ENCODE measurements around the gene VEGFA.

Gene VEGFA

GRCh38 chr6:43789447-43789846 is 19.4 kb downstream of the VEGFA start:
- Histone ChIP-seq H3K4me1 (peaks cover 32 to 92% (median 61%) of the 10 kb centered on the region in 10 experiments), H3K9me3 (replicated peaks in 1 of 11) (no peaks in the 10 kb centered on the region), H3K4me2 (peak overlapping the region; percentile 34 to 94 (median 66)), H3K27me3 (no peaks in the 10 kb centered on the region), H4K20me1 (peaks cover under 1 to 35% (median 20%) of the 10 kb centered on the region in 11 experiments; a peak in 15 of 22 replicates), H3K27ac (peak overlapping the region in 9 of 11 experiments; percentile 60 to 92 (median 81); a peak in 19 of 22 replicates), H3K4me3 (no peak overlapping the region; a peak in 1 of 20 replicates), H3K9ac (peak overlapping the region in 10 of 11 experiments; percentile 13 to 77 (median 66); a peak in 15 of 22 replicates), H3K36me3 (peaks cover 15 to 28% (median 24%) of the 10 kb centered on the region in 11 experiments)
- no peak for TF ChIP-seq Cebpa-rat (IDR thresholded peaks at IDR 0.05)

- Histone ChIP-seq H4K20me1 (peaks cover 0 to 29% (median 14%) of the 10 kb centered on the region in 11 experiments; a peak in 13 of 22 replicates), H3K36me3 (peaks cover 9 to 22% (median 19%) of the 10 kb centered on the region in 11 experiments), H3K9me3 (replicated peaks in 1 of 11) (no peaks in the 10 kb centered on the region), H3K4me1 (peaks cover 32 to 92% (median 59%) of the 10 kb centered on the region in 10 experiments), H3K4me2 (peak overlapping the region; percentile 34 to 94 (median 66)), H3K9ac (peak overlapping the region in 9 of 11 experiments; percentile 19 to 77 (median 67); a peak in 15 of 22 replicates), H3K27me3 (no peaks in the 10 kb centered on the region), H3K27ac (peak overlapping the region in 10 of 11 experiments; percentile 41 to 92 (median 80); a peak in 20 of 22 replicates), H3K4me3 (no peak overlapping the region; a peak in 2 of 20 replicates)
- peak; percentile 19 to 98 (median 96); a peak in 18 of 22 replicates for TF ChIP-seq Cebpa-rat (IDR thresholded peaks at IDR 0.05)
Observed at GRCh38 chr6:43790031-43790430, 20.0 kb downstream of the VEGFA start.

- TF ChIP-seq Cebpa-rat (IDR thresholded peaks at IDR 0.05) = no peak
Observed at GRCh38 chr6:43791745-43792422, 21.9 kb downstream of the VEGFA start.

GRCh38 chr6:43793154-43793874 is 23.3 kb downstream of the VEGFA start:
- H3K27me3 ChIP-seq = no peaks in the 10 kb centered on the region
- no peaks in the 10 kb centered on the region for H4K20me1 ChIP-seq
- no peaks in the 10 kb centered on the region for H3K9me3 ChIP-seq (replicated peaks in 1 of 11)
- H3K36me3 ChIP-seq = peaks cover 0 to under 1% (median 0%) of the 10 kb centered on the region in 11 experiments; a peak in 1 of 22 replicates
- H3K9ac ChIP-seq = peak overlapping the region in 4 of 11 experiments; percentile 16 to 25 (median 23); a peak in 5 of 22 replicates
- H3K4me2 ChIP-seq = peak overlapping the region in 9 of 11 experiments; percentile 34 to 95 (median 55); a peak in 16 of 22 replicates
- peak overlapping the region in 7 of 11 experiments; percentile 21 to 92 (median 41); a peak in 13 of 22 replicates for H3K27ac ChIP-seq
- TF ChIP-seq Cebpa-rat (IDR thresholded peaks at IDR 0.05) = no peak
- H3K4me1 ChIP-seq = peaks cover 28 to 100% (median 78%) of the 10 kb centered on the region in 10 experiments
- H3K4me3 ChIP-seq = no peak overlapping the region

More at GRCh38 chr6:43791745-43792422, 21.9 kb downstream of the VEGFA start:
- peaks cover 0 to 11% (median 1%) of the 10 kb centered on the region in 11 experiments; a peak in 7 of 22 replicates for H4K20me1 ChIP-seq
- H3K4me2 ChIP-seq = peak overlapping the region in 9 of 11 experiments; percentile 4 to 94 (median 68); a peak in 16 of 22 replicates
- peaks cover 0 to 6% (median under 1%) of the 10 kb centered on the region in 11 experiments; a peak in 7 of 22 replicates for H3K36me3 ChIP-seq
- no peaks in the 10 kb centered on the region for H3K27me3 ChIP-seq
- H3K9me3 ChIP-seq (replicated peaks in 1 of 11) = no peaks in the 10 kb centered on the region
- peak overlapping the region in 7 of 11 experiments; percentile 77 to 92 (median 86); a peak in 13 of 22 replicates for H3K27ac ChIP-seq
- H3K9ac ChIP-seq = peak overlapping the region in 2 of 11 experiments; percentile 13 to 66; a peak in 3 of 22 replicates
- H3K4me1 ChIP-seq = peaks cover 28 to 98% (median 65%) of the 10 kb centered on the region in 10 experiments
- H3K4me3 ChIP-seq = no peak overlapping the region

GRCh38 chr6:43793875-43794242 is 23.8 kb downstream of the VEGFA start:
- no peaks in the 10 kb centered on the region for H3K9me3 ChIP-seq (replicated peaks in 1 of 11)
- H4K20me1 ChIP-seq = no peaks in the 10 kb centered on the region
- peak overlapping the region in 9 of 11 experiments; percentile 34 to 95 (median 55); a peak in 17 of 22 replicates for H3K4me2 ChIP-seq
- no peak for TF ChIP-seq Cebpa-rat (IDR thresholded peaks at IDR 0.05)
- no peak overlapping the region for H3K4me3 ChIP-seq
- no peaks in the 10 kb centered on the region for H3K36me3 ChIP-seq
- no peaks in the 10 kb centered on the region for H3K27me3 ChIP-seq
- H3K4me1 ChIP-seq = peaks cover 33 to 100% (median 78%) of the 10 kb centered on the region in 10 experiments
- peak overlapping the region in 7 of 11 experiments; percentile 21 to 57 (median 39); a peak in 14 of 22 replicates for H3K27ac ChIP-seq
- peak overlapping the region in 4 of 11 experiments; percentile 16 to 25 (median 23); a peak in 6 of 22 replicates for H3K9ac ChIP-seq

GRCh38 chr6:43795421-43795820 is 25.4 kb downstream of the VEGFA start:
- Histone ChIP-seq H4K20me1 (no peaks in the 10 kb centered on the region), H3K27me3 (no peaks in the 10 kb centered on the region), H3K9ac (no peak overlapping the region), H3K36me3 (no peaks in the 10 kb centered on the region), H3K27ac (peak overlapping the region in 6 of 11 experiments; percentile 13 to 40 (median 32); a peak in 7 of 22 replicates), H3K9me3 (replicated peaks in 1 of 11) (no peaks in the 10 kb centered on the region), H3K4me1 (peaks cover 39 to 100% (median 78%) of the 10 kb centered on the region in 10 experiments), H3K4me3 (no peak overlapping the region), H3K4me2 (peak overlapping the region in 4 of 11 experiments; percentile 16 to 95 (median 91); a peak in 7 of 22 replicates)
- no peak for TF ChIP-seq Cebpa-rat (IDR thresholded peaks at IDR 0.05)

GRCh38 chr6:43796168-43796567 is 26.2 kb downstream of the VEGFA start:
- H3K4me1 ChIP-seq = peaks cover 41 to 100% (median 78%) of the 10 kb centered on the region in 10 experiments
- peak overlapping the region in 4 of 11 experiments; percentile 88 to 95 (median 94); a peak in 5 of 22 replicates for H3K4me2 ChIP-seq
- no peaks in the 10 kb centered on the region for H4K20me1 ChIP-seq
- no peak overlapping the region for H3K4me3 ChIP-seq
- peak overlapping the region in 3 of 11 experiments; percentile 36 to 85 (median 39); a peak in 1 of 22 replicates for H3K27ac ChIP-seq
- no peaks in the 10 kb centered on the region for H3K9me3 ChIP-seq (replicated peaks in 1 of 11)
- no peaks in the 10 kb centered on the region for H3K36me3 ChIP-seq
- no peak for TF ChIP-seq Cebpa-rat (IDR thresholded peaks at IDR 0.05)
- no peak overlapping the region for H3K9ac ChIP-seq
- no peaks in the 10 kb centered on the region for H3K27me3 ChIP-seq

Measured in BLaER1 treated with 17β-estradiol and CSF1 and Interleukin-3, amounts not matched to agents 10 nM and 100 nM (cell line).